Heart left ventricle (tissue), 16 donors: Measurements from ENCODE around the gene NOC2L. TPM values are rescaled to one million over a fixed set of nuclear protein-coding genes. Genes with fewer than 3 reads are reported as not detected.
A peak's percentile ranks its signal among the peaks of the same experiment; 100 is the strongest.

Experiments
- ATAC-seq, 4 donors: fragments of 200-7000 bp; cut with Tn5 transposase; one replicate each; pipeline ENCODE4 v1.9.1; 2020 to 2022; ENCODE audit warnings: moderate library complexity in 4 of 4, mild to moderate bottlenecking in 3 of 4, moderate number of reproducible peaks in 1 of 4
- DNase-seq, 5 donors: peaks; one replicate each; pipeline ENCODE4 v3.0.0-alpha.2; 2020
- H3K27ac ChIP-seq, 12 donors: fragments of 200-600 bp; sonication (generic) in 4 of 12; one replicate each; pipeline versions ENCODE4 v1.5.0 to v1.8.0; 2016 to 2022; ENCODE audit warnings: mild to moderate bottlenecking in 2 of 12
- H3K27me3 ChIP-seq, 9 donors: fragments of 200-600 bp; sonication (generic) in 2 of 9; one replicate each; pipeline versions ENCODE4 v1.5.1 to v1.8.0; 2016 to 2022; ENCODE audit warnings: mild to moderate bottlenecking in 3 of 9
- H3K36me3 ChIP-seq, 9 donors: fragments of 200-600 bp; sonication (generic) in 2 of 9; one replicate each; pipeline versions ENCODE4 v1.5.0 to v1.8.0; 2018 to 2022; ENCODE audit warnings: mild to moderate bottlenecking in 2 of 9
- H3K4me1 ChIP-seq, 12 donors: fragments of 200-600 bp; sonication (generic) in 4 of 12; one replicate each; pipeline versions ENCODE4 v1.5.0 to v1.8.0; 2016 to 2022; ENCODE audit warnings: mild to moderate bottlenecking in 3 of 12
- H3K4me3 ChIP-seq, 12 donors: fragments of 200-600 bp; sonication (generic) in 4 of 12; one replicate each; pipeline versions ENCODE4 v1.5.0 to v1.8.0; 2017 to 2022; ENCODE audit warnings: mild to moderate bottlenecking in 9 of 12, moderate library complexity in 4 of 12
- H3K9me3 ChIP-seq, 12 donors: fragments of 200-600 bp; sonication (generic) in 4 of 12; one replicate each; pipeline versions ENCODE4 v1.5.0 to v1.8.0; 2016 to 2022; ENCODE audit warnings: mild to moderate bottlenecking in 1 of 12
- POLR2A ChIP-seq, 2 donors: fragments of 450-650 bp; IDR thresholded peaks; one replicate each; pipeline ENCODE4 v1.6.1; 2017; ENCODE audit warnings: antibody characterized with exemption in 2 of 2, mild to moderate bottlenecking in 2 of 2, moderate library complexity in 2 of 2
- WGBS, 4 donors: extraction: QIAGEN DNeasy Blood & Tissue Kit in 2 of 4; methylation state at CpG; one replicate each; pipeline versions ENCODE4 v1.1.5 to v1.1.7; 2013 to 2018; 5-methylcytosine and 5-hydroxymethylcytosine counted together
- intact Hi-C, 10 donors: fragments of 100-400 bp; cut with DNase I; formaldehyde crosslinking; loops; one replicate each; pipeline versions ENCODE4 v1.11.1 to v1.14.2; 2022
- polyA plus RNA-seq, 2 donors: library from polyadenylated mRNA; stranded (reverse); fragments of 200-250 nt; gene quantifications; one replicate each; pipeline ENCODE4 v1.2.3, GENCODE V29; 2013
- total RNA-seq, 9 donors: library from RNA; depleted of rRNA in 2 of 9; stranded (reverse); fragments of >200 nt in 2 of 9; fragmentation: NEBNext Ultra II Directional in 3 of 9; extraction: Animal tissue kit (Norgen Biotek cat#: 25700) in 3 of 9; gene quantifications; one replicate each; pipeline versions ENCODE4 v1.1.0 to v1.2.4, GENCODE V29; 2016 to 2023
- TF ChIP-seq, protein P1 (sequence below), 12 donors: fragments of 200-600 bp; sonication (generic) in 4 of 12; IDR thresholded peaks; one replicate each; pipeline versions ENCODE4 v1.5.0 to v1.8.0; 2018 to 2022; ENCODE audit warnings: antibody characterized with exemption in 12 of 12, mild to moderate bottlenecking in 5 of 12
- donor health status: ischemic (EF 13 %, LVEDD 7.1; RV severe dilation, severe dysfunction).
- donor health status: healthy with polysubstance abuse.
- donor health status: DM: no; HTN: yes; CAD: no.
- donor health status: DM: no; HTN: no; CAD: no.
- donor health status: ischemic (EF 25% LVEDD 6.9; RV normal size, moderate dysfunction).
- donor health status: ischemic (EF 25% LVEDD 5.7; RV mildly dilated, moderate dysfunction).
- donor health status: healthy.
- donor health status: DM: yes; HTN: yes; CAD: no.
- donor health status: ischemic (EF 35%, LVEDD 5.7; RV mildly dilated, moderate dysfunction).
- donor health status: nonischemic (EF 11% LVEDD 7.7; RV severe dilation, severe dysfunction).
- donor health status: DM: yes; HTN: yes; CAD: no.
- donor health status: PGD.
- donor health status: ischemic (EF 29% LVEDD 5.4; RV normal size, mild dysfunction).
- donor health status: nonischemic (EF 23%, LVEDD 6.1; RV moderate dilation, normal function).

The NOC2L gene
- total and polyA plus RNA-seq, 11 donors = 36.0 to 85.3 (median 44.0) TPM

DNA sequence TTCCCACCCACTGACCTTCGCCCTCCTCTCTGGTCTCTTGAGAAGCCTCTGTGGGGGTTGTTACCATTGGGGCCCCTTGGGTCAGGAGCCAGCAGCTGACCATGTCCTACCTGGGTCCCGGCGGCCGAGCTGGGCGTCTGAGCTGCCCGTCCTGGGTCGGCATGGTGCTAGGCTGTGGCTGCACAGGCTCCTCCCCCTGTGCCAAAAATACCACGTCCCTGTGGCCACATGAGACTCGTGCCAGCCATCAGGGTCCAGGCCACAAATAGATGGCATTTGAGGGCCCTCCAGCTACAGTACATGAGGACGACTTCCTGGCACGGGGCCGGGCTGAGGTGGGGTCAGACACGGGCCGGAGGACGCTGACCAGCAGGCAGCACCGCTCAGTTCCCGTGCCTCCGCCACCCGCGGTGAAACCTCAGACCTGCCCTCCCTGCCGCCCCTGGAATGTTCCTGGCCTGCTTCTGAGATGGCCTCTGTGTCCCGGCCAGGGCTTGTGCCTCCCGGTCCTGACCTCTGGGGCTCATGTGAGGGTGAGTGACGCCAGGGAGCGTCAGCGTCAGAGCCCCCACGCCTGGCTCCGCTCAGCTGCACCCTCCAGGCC, 23.0 kb upstream of the NOC2L start, which contains the start of gene PERM1:
PERM1 (minus strand) TSS at position 139 of the 604 bp plus-strand sequence. CDS start 1,064 bp downstream, outside the sequence.
- H3K4me1 ChIP-seq = peaks cover 0 to 34% (median 4%) of the 10 kb centered on the region in 12 donors
- H3K27me3 ChIP-seq = peaks cover 0 to 12% (median 0%) of the 10 kb centered on the region in 9 donors
- peak within 1 kb of the TSS; percentile 79 to 100 (median 98) for H3K27ac ChIP-seq
- peak; percentile 82 to 93 (median 87) for DNase-seq
- ATAC-seq = peak; percentile 65 to 77 (median 73)
- no peaks in the 10 kb centered on the region for H3K9me3 ChIP-seq
- H3K36me3 ChIP-seq = peaks cover 0 to 4% (median 0%) of the 10 kb centered on the region in 9 donors
- intact Hi-C loops = loop anchor here in 3 of 10 donors (2.0 to 10.0 kb wide), 3 partner anchors 19 to 313 kb away; partner anchors contain the start of gene HES4 (in 1 of the 3)
- H3K4me3 ChIP-seq = peak within 1 kb of the TSS; percentile 33 to 67 (median 56)
- WGBS, 4 donors = 38 to 67% (median 41%) methylated on average over 7 to 28 of the region's 28 CpGs
- peak in 1 of 2 donors; percentile 60 for TF ChIP-seq POLR2A (IDR thresholded peaks at IDR 0.05)
- TF ChIP-seq, protein P1, sequence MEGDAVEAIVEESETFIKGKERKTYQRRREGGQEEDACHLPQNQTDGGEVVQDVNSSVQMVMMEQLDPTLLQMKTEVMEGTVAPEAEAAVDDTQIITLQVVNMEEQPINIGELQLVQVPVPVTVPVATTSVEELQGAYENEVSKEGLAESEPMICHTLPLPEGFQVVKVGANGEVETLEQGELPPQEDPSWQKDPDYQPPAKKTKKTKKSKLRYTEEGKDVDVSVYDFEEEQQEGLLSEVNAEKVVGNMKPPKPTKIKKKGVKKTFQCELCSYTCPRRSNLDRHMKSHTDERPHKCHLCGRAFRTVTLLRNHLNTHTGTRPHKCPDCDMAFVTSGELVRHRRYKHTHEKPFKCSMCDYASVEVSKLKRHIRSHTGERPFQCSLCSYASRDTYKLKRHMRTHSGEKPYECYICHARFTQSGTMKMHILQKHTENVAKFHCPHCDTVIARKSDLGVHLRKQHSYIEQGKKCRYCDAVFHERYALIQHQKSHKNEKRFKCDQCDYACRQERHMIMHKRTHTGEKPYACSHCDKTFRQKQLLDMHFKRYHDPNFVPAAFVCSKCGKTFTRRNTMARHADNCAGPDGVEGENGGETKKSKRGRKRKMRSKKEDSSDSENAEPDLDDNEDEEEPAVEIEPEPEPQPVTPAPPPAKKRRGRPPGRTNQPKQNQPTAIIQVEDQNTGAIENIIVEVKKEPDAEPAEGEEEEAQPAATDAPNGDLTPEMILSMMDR (IDR thresholded peaks at IDR 0.05) = no peak

DNA sequence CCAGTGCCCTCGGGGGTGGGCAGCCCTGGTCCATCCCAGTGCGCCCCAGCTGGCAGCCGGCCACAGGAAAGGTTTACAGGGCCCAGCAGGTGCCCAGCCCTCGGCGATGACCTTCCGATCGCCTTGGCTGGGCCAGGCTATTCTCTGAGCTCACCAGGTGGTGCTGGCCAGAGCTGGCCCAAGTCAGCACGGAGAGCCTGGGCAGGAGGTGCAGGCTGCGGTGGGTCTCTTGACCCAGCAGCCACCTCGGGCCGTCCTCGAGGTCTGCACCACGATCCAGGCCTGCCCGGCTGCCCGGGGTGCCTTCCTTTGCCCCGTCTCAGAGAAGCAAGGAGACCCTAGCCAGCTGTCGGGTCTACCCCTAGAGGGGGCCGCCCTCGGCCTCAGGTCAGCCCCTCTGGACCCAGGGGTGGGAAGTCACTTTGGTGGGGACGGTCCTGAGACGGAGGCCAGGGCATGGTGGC, 22.5 kb upstream of the NOC2L start:
- WGBS, 4 donors = 49 to 58% (median 54%) methylated on average over 7 to 21 of the region's 21 CpGs
- Histone ChIP-seq H3K4me3 (peak overlapping the region; percentile 33 to 67 (median 56)), H3K27me3 (peaks cover 0 to 12% (median 0%) of the 10 kb centered on the region in 9 donors), H3K27ac (peak overlapping the region; percentile 79 to 100 (median 98)), H3K9me3 (no peaks in the 10 kb centered on the region), H3K36me3 (peaks cover 0 to 4% (median 0%) of the 10 kb centered on the region in 9 donors), H3K4me1 (peaks cover 0 to 34% (median 4%) of the 10 kb centered on the region in 12 donors)
- intact Hi-C loops = loop anchor here in 2 of 10 donors (5.0 to 10.0 kb wide), 2 partner anchors 81 to 313 kb away; no protein-coding TSS in a partner anchor
- TF ChIP-seq, protein P1 (IDR thresholded peaks at IDR 0.05) = no peak
- no peak for TF ChIP-seq POLR2A (IDR thresholded peaks at IDR 0.05)
- ATAC-seq (peak in 3 of 4 donors; percentile 3 to 6 (median 5)), DNase-seq (peak in 4 of 5 donors; percentile 19 to 58 (median 46))

DNA sequence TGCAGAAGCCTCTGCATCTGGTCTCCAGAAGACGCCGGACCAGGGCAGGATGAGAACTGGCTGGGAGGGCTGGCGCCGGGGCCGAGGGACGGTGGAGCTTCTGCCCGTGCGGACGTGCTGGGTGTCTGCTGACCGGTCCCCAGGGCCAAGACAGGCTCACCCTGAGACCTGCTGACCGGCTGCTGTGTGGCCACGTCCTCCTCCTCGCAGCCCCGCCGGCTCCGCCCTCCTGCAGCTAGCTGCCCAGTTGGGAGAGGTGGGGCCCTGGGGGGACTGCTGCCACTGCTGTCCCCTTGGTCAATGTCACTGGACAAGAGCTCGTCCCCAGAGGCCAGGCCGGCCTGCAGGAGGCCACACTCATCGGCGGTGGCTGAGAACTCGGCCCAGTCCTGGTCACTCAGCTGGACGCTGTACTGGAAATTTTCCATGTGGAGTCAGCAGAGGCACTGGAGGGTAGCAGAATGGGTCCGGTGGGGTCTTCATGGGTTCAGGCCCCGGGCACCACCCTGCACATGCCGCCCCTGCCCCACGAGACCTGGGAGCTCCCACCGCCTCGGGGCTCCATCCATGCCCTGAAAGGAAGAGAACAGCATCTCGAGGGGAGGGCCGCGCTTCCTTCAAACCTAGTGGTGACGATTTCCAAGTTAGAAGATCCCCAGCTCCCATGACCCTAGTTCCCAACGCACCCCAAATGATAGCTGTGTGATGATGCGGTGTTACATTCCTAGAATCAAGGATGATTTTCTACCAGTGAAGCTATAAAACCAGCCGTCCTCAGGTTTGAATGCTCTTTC, 21.7 kb upstream of the NOC2L start:
- Histone ChIP-seq H3K27ac (peak overlapping the region; percentile 79 to 100 (median 98)), H3K4me3 (peak overlapping the region; percentile 33 to 67 (median 56)), H3K9me3 (no peaks in the 10 kb centered on the region), H3K36me3 (peaks cover 0 to 4% (median 0%) of the 10 kb centered on the region in 9 donors), H3K27me3 (peaks cover 0 to 18% (median 6%) of the 10 kb centered on the region in 9 donors), H3K4me1 (peaks cover 0 to 40% (median 9%) of the 10 kb centered on the region in 12 donors)
- peak; percentile 65 to 77 (median 74) for ATAC-seq
- DNase-seq = peak; percentile 84 to 92 (median 89)
- WGBS, 4 donors = 37 to 55% (median 46%) methylated on average over 13 to 35 of the region's 35 CpGs
- TF ChIP-seq, protein P1 (IDR thresholded peaks at IDR 0.05) = peak in 2 of 12 donors; percentile 6 to 12
- peak; percentile 48 to 88 for TF ChIP-seq POLR2A (IDR thresholded peaks at IDR 0.05)
- intact Hi-C loops = loop anchor here in 2 of 10 donors (5.0 to 10.0 kb wide), 2 partner anchors 82 to 314 kb away; no protein-coding TSS in a partner anchor
